GM19468 (cell line): ENCODE results near the gene PTPRG.
A peak's percentile ranks its signal among the peaks of the same experiment; 100 is the strongest.

Experiments used
- ATAC-seq: cut with Tn5 transposase; IDR thresholded peaks from one replicate; pipeline ENCODE4 v1.9.1; 2021; ENCODE audit warnings: mild to moderate bottlenecking, moderate library complexity, moderate number of reproducible peaks; ENCODE audit not compliant: unreplicated experiment; ENCODE audit errors: extremely low read depth

PTPRG gene

DNA sequence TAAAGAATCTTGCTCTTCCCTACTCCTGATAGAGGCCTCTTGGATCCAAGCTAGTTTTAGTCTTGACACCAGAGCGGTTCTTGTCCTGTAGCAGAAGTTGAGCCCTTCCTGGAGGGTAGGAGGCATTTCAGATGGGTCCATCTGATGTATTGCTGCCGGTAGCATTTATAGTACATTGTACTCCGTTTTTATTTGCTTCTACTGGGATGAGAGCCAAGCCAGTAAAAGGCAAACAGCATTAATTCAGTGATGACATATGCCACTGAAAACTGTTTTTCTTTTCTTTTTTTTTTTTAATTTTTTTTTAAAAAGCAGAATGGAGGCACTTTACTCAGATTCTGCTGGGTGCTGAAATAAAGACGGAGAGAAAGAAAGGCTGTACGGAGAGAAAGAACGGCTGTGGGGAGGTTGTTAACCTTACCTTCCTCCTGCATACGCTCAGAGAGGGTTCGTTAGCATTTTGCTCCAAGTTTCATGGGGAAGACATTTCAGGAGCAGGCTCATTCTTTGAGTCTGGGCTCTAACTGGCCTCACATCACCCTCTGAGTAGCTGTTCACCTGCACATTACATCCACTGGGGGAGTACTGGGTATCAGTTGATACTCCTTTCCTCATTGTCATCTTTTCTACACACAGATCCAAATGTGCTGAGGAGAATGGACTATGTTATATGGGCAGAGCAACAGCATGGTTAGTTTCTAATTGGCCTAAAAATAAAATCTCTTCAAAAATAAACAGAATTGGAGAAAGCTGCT lies 650.5 kb downstream of the PTPRG start:
- no peak for ATAC-seq

DNA sequence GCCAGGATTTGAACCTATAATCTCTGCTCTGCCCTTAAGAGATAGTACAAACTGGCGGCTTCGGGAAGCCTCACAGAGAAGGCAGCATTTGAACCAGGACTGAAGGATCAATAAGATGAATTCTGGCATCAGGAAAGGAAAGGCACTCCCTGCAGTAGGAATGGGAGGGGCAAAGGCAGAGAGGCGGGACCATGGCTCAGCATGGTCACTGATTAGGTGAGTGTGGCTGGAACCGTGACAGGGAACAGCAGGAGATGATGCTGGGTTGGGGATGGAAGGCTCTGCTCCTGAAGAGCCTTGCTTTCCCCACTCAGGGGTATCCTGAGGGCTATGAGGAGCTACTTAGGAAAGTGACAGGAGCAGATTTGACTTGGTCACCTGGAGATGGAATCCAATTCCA lies 653.5 kb downstream of the PTPRG start:
- no peak for ATAC-seq

DNA sequence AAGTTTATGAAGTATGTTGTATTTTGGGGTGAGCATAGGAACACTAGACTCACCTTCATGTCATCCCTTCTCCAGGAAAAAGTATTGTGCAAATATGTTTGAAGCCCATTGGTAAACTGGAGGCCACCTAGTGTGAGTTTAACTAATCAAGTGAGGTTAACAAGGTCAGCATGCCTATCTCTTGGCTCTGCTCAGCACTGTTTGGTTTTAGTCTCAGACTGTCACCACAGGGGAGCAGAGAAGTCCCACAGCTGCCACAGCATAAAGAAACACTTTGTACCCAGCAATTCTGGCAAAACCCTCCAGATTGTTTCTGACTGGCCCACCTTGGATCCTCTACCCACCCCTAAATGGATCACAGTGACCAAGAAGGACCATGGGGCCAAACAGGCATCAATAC lies 659.2 kb downstream of the PTPRG start:
- ATAC-seq: no peak

DNA sequence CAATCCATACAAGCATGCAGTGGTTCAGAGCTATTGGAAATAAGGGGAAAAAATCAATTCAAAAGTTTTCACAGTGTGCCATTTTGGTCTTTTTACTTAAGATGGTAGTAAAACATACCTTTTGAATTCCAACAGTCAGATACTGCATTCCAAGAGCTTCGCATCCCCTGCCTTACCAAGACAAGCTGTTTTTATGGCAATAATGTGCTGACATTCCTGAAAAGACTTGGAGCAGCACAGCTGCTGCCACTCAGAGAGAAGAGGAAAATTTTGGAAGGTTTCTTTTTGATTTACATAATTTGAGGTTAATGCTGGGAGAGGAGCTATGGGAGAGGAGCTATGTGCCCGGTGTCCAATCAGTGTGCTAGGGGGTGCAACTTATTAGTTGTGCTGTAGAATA lies 663.7 kb downstream of the PTPRG start:
- ATAC-seq: no peak

DNA sequence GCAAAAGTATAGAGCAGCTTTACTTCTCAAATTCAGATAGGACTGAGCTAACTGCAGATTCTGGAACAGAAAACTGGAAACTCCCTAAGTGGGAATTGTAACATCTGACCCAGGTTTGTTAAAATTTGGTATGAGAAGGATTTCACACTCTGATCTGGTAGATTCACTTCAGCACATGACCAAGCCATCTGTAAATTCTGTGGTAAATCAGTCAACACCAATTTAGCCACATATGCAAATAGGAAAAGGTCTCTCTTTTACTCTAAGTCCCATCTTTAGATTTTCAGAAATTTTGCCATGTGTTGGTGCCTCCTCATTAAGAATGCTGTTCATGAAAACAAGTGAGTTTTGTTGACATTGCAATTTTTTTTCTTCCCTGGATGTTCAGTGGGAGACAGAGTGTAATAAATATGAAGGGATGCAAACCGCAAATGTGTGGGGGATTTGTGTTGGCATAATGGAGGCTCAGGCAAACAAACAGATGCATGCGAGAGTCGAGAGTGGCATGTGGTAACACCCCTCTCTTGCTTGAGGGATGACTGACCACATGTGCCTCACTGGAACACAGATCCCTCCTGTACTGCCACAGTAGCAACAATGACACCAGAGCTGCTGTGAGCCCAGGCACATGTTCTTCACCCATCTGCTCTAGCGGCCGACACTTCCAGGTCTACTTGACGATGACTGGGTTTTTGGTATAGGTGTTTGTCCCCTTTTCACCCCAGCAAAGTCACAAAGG lies 665.4 kb downstream of the PTPRG start:
- ATAC-seq: no peak

DNA sequence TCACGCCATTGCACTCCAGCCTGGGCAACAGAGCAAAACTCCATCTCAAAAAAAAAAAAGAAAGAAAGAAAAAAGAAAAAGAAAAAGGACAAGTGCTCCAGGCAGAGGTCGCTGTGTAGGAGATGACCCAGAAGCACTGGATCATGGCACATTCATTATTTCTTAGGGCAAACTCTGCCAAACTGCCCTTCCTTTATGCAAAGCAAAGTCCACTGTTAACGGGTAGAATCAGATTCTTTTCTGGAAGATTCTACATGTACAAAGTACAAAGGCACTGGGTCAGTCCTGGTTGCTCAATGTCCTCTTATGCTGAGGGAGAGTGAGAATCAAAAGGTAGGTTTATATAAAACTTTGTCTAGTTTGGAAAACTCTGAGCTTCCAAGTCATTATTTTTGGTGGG lies 667.1 kb downstream of the PTPRG start:
- no peak for ATAC-seq

DNA sequence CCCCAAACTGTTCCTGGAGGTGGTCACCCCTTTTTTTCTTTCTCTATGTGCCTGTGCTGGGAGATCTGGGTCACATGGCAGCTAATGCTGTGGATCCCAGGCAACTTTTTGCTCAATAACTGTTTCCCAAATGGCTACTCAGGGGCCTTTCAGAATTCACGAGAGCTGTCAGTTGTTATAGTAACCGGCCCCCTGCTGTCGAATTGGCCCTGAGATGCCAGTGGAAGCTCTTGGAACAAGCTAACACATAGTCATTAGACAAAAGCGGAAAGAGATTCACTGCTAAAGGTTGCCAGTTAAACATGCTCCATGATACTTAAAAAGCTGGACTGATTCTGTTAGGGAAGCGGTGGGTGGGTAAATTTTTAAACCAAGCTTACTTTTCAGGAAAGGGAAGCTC lies 667.8 kb downstream of the PTPRG start:
- no peak for ATAC-seq

DNA sequence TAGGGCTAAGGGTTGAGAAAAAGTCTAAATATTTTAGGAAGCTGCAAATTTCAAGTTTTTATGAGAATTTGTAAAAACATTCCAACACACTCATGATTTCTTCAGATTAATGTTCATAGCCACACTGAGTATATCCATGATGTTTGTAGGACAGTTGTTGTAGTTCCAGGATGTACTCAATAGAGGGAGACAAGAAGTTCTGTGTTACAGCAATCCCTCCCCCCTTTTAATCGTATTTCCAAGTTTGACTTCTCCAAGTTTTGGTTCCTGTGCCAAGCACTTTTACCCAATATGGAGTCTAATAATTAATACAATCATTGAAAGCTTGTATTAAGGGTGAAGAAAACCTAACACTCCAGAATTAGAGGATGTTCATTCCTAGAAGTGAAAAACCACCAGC lies 668.5 kb downstream of the PTPRG start:
- ATAC-seq: no peak

DNA sequence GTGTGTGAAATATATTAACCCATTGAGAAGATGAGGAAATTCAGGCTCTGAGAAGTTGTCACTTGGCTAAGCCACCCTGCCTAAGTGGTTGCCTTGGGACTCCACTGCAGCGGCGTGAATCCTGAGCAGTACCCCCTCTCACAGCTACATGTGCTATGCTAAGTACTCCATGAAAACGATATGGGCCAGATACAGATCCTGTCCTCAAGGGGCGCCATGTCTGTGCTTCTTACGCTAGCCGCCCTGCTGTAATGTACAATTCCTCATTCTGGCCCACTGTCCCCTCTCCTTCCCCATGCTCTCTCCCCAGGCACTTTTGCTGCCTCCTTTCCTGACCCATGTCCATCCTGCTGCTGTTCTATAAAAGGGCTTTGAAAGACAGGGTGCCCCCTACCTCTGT lies 671.7 kb downstream of the PTPRG start:
- no peak for ATAC-seq

DNA sequence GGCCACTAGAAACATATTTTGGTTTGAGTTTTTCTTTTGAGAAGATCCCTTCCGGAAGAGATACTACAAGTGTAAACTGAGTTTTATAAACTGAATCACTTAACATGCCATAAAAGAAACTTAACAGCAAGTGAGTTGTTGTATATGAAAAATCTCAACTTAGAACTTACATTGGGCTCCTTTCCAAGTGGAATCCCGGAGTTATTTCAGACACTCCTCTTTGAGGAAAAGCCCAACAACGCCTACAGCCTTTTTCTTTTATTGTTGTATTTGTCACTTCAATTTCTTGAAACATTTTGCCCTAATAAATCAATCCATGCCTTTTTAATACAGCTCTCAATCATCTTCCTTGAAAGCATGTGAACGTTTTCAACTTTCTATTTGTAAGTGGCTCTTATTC lies 674.6 kb downstream of the PTPRG start:
- no peak for ATAC-seq

DNA sequence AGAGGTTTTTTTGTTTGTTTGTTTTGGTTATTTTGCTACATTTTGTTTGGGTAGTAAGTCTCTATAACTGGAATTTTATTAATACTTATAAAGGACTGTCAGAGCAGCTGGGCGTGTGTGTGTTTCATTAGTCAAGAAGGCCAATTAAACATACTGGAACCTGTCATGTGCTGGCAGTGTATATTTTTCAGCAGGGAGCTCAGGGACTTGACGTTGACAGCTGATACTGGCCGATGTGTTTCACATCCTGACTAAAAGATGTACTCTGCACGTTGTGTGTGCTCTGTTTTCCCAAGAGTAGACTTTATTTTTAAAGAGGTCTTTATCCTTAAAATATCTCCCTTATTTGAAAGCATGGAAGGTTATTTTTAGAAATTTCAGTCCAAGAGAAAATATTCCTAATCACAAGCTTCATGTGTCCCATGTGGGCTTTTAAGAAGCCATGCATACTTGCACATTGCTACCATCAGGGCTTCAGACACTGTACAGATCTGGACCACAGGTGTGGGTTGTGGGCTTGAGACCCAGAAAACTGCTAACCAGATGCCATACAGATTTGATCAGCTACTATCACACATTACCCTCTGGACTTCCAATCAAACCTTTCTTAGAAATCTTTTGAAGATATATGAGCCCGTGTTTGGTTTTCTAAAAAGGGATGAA lies 676.0 kb downstream of the PTPRG start:
- ATAC-seq: no peak

DNA sequence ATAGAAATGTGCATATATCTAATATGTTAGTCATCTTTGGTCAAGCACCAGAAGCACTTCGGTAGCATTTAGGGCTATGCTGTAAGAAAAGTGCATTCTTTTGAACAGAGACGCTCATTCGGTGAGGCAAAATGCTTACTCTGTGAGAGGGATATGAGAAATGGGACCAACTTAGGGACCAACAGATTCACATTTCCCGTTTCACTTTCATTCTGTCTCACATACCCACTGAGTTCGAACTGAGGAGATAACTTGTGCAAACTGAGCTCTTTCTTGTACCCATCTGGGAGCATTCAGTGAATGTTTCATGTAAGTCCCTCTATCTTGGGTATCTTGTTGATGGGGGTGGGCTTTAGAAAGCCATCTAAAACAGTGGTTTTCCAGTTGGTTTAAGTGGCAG lies 676.6 kb downstream of the PTPRG start:
- no peak for ATAC-seq

DNA sequence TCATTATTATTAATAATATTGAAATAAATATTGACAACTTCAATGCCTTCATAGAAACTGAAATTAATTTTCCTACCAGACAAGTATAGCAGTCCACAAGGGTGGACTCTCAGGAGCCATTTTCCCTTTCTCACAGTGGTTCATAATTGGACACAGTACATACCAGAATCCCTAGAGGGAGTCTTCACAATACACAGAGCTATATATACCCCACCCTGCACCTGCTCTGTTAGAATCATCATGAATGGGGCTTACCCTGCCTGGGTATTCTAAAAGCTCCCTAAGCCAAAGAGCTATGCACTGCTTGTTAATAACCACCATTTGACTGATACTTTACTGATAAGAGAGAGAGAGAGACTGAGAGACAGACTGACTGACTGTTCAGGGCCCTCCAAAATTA lies 677.1 kb downstream of the PTPRG start:
- peak; percentile 59 for ATAC-seq

DNA sequence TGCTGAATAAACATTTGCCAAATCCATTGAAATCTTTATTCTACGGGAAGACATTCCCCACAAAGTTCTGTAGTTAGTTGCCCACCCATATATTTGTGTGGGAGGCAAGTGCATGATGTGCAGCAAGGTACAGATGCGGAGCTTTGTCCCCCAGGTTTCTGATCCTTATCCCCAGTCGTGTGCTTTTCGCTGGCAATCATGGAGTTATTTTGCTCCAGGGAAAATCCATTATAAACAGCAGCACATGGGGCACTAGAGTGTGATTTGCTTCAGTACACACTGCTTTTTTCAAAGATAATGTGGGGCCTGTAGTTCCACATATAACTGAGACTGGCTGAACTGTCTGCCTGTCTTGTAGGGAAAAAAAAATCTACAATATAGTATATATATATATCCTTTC lies 679.9 kb downstream of the PTPRG start:
- ATAC-seq: no peak

DNA sequence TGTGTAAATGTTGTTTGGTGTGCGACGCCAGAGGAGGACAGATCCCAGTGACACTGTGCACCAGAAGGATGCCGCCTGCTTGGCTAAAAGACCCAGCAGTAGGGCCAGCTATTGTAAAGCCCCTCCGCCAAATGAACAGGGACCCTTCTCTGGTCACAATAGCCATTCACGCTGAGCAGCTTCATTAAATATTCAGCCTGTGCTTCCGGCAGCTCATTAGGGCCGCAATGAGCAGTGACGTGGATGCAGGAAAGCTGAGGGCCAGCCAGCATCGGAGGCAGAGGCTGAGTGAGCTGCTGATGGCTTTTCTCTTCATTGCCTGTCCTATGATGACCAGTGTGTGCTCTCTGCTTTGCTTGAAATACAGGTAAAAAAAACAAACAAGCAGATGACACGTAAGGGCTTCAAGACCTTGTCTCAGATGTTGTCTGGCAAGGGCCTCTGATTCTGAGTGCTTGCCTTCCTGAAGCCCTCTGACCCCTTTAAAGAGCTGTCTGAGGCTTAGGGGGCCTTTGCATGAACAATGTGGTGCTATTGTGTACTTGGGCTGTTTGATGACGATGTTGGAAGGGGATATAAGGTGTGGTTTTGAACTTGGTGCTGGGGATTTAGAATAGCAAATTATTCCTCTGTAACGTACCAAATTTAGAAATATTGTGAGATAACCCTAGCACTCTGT lies 681.6 kb downstream of the PTPRG start:
- no peak for ATAC-seq

DNA sequence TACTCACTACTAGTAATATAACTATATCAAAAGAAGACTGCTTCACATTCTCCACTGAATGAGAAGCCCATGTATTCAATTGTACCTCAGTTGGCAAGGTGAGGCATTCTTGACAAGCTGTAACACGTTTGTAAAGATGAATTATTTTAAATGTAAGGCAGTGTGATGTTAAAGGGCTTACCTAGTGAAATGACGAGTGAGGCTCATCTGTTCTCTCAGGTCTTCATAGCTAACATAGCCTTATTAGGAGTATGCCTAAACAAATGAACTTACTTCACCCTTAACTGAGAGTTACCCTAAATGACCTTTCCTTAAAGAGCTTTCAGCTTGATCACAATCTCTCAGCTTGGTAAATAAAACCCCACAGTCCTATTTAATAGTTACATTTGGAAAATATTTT lies 684.7 kb downstream of the PTPRG start:
- ATAC-seq: no peak

DNA sequence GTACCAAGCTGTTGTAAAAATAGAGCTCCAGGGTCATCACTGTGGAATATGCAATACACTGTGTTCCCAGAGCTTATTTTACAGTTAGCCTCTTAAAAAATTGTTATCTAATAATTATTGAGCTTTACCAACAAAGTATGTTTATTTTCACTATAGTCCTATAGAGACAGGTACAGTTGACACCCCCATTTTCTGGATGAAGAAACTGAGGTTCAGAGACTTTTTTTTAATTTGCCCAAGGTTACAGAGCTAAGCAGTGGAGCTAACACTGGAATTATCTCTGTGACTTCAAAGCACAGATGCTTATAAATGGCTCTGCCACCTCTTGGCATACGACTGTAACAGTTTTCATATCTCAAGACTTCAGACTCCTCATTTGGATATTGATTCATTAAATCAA lies 685.6 kb downstream of the PTPRG start:
- ATAC-seq: no peak

DNA sequence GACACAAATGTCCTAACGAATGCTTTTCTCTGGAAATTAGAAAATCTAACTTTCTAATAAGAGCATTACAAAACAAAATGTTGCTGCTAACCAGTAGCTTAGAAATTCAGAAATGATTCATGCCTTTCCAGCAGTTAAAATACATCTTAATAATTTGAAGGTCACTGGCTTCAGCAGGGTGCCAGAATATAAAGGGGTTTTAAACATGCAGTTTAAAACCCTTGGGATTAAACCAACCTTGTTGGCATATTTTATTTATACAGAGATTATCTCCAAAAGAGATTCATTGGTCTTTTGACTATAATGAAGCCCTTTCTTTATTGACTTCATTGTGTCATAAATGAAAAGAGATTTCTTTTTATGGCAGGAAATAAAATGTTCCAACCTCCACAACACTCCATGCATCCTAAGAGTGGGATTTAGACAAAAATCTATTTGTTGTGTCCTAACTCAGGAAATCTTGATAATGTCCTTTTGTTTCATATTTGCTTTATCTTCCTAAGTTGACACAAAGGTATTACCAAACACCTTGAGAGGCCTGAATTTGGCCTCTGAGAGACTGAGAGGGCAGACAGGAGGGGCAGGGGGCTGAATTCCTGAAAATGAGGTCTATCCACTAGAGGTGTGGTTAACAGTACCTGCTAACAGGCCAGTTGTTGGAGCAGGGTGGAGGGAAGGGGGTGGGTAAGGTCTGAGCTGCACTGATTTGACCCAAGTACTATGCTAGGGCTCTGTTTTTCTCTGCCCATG lies 687.5 kb downstream of the PTPRG start:
- ATAC-seq: no peak

DNA sequence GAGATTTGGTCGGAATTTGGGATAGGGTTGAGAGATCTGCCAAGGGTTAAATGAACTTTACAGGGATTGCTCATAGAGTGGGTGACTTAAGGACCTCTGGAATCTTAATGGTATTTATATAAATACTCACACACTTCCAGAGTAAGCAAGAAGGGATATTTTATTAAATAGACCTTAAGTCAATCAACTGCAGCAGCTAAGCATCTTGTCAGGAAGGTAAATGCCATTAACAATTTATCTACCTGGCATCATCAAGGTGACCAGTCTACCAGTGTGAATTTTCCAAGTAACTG lies 688.1 kb downstream of the PTPRG start:
- no peak for ATAC-seq

DNA sequence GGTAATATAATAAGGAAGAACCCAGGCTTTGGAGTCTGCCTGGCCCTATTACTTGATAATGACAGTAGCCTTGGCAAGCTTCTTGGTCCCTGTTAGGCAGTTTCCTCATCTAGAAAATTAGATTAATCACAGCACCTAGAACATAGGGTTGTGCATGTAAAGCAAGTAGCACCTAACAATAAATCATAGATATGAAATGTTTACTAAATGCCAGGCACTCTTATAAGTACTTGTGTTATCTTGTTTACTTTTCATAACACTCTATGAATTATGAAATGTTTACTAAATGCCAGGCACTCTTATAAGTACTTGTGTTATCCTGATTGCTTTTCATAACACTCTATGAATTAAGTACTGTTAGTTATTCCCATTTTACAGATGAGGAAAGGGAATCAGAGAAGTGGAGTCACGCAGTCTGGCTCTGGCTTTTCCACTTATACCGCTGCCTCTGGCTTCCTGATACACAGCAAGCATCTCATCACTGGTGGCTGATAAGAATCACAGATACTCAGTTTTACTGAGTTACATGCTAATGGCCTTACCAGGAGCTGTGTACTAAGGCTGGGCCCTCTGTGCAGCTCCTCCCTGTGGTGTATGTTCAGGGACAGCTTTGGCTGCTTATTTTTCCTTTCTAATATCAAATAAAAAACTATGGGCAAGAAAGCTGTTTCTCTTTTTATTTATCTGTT lies 688.6 kb downstream of the PTPRG start:
- ATAC-seq: no peak
